ENCODE data around the gene APC2. TPM values are rescaled to one million over a fixed set of nuclear protein-coding genes. Genes with fewer than 3 reads are reported as not detected.

The APC2 gene
- total RNA-seq, 1 experiment from 2014 or later: 0.68 TPM

- Histone ChIP-seq H3K18ac (ENCODE audit: insufficient read length, low read depth, low read length) (no peak overlapping the region), H3K9ac (ENCODE audit: extremely low read depth, insufficient read length, low read length) (no peak overlapping the region), H3K4me1 (ENCODE audit: insufficient read depth, low read length) (no peaks in the 10 kb centered on the region), H3K23me2 (ENCODE audit: insufficient read length, low read depth, low read length, poor library complexity, severe bottlenecking) (peaks cover 6% of the 10 kb centered on the region), H3K27ac (ENCODE audit: insufficient read length, low read depth, low read length) (no peak overlapping the region), H2BK120ac (ENCODE audit: low read depth, low read length, poor library complexity, severe bottlenecking) (no peak overlapping the region), H3K14ac (ENCODE audit: insufficient read depth, low read length) (no peak overlapping the region), H3K79me2 (ENCODE audit: insufficient read depth, low read length) (no peaks in the 10 kb centered on the region; the same call in 1 of the 2 replicates), H3K4me2 (ENCODE audit: insufficient read depth, insufficient read length, low read length) (no peak overlapping the region), H2AK5ac (ENCODE audit: insufficient read length, low read length) (no peak overlapping the region), H3K9me3 (ENCODE audit: control insufficient read depth, low read depth, low read length) (no peaks in the 10 kb centered on the region), H3K56ac (ENCODE audit: insufficient read length, low read depth, low read length) (no peak overlapping the region), H4K5ac (ENCODE audit: insufficient read length, low read depth, low read length) (no peak overlapping the region), H2BK5ac (ENCODE audit: insufficient read length, low read length) (no peak overlapping the region), H3K23ac (ENCODE audit: insufficient read length, low read depth, low read length) (no peak overlapping the region), H2BK20ac (ENCODE audit: low read depth, low read length, poor library complexity, severe bottlenecking) (no peak overlapping the region), H2BK12ac (ENCODE audit: insufficient read length, low read depth, low read length) (no peak overlapping the region), H3K27me3 (ENCODE audit: insufficient read depth, low read length) (no peaks in the 10 kb centered on the region), H2AFZ (ENCODE audit: low read length) (no peak overlapping the region), H2BK15ac (ENCODE audit: low read depth, low read length) (no peak overlapping the region), H4K20me1 (ENCODE audit: control insufficient read depth, insufficient read depth, insufficient read length) (no peaks in the 10 kb centered on the region), H4K91ac (ENCODE audit: insufficient read length, low read depth, low read length) (no peak overlapping the region), H3K4ac (ENCODE audit: low read depth, low read length) (no peak overlapping the region), H3T11ph (ENCODE audit: low read length) (no peak overlapping the region), H4K8ac (replicated peaks; ENCODE audit: insufficient read length, low read depth, low read length) (no peak overlapping the region), H3K79me1 (ENCODE audit: insufficient read depth, low read depth, low read length, poor library complexity, severe bottlenecking) (peaks cover 3% of the 10 kb centered on the region)
- Mint-ChIP-seq H3K4me3 (no peak overlapping the region), H3K9me3 (no peaks in the 10 kb centered on the region), H3K4me1 (peaks cover 0 to 18% of the 10 kb centered on the region in 2 experiments; a peak in 2 of 4 replicates), H3K27ac (0 out of 7 replicates have a peak overlapping the region, but pooled peaks of 1 of the 3 experiments have one; percentile 51), H3K27me3 (ENCODE audit: low read depth) (no peaks in the 10 kb centered on the region), H3K36me3 (ENCODE audit: insufficient read depth in 1 of 3, low read depth in 3 of 3) (peaks cover 20 to 81% (median 62%) of the 10 kb centered on the region in 3 experiments; a peak in 6 of 7 replicates)
- DNase-seq: no peak
- TF ChIP-seq CTCF (conservative IDR thresholded peaks at IDR 0.05): no peak
- no CpG with 5 or more reads among the region's 9 CpGs for WGBS (ENCODE audit: extremely low coverage, insufficient read length, low lambda C conversion rate)
Observed at GRCh38 chr19:1426736-1427135, 23.2 kb upstream of the APC2 start.
